HG02678 (cell line): ENCODE measurements around the gene PTPRJ.

ENCODE experiments used
- ATAC-seq: cut with Tn5 transposase; IDR thresholded peaks from one replicate; pipeline ENCODE4 v1.9.1; 2021; ENCODE audit warnings: mild to moderate bottlenecking, moderate library complexity; ENCODE audit not compliant: unreplicated experiment

Gene PTPRJ

DNA sequence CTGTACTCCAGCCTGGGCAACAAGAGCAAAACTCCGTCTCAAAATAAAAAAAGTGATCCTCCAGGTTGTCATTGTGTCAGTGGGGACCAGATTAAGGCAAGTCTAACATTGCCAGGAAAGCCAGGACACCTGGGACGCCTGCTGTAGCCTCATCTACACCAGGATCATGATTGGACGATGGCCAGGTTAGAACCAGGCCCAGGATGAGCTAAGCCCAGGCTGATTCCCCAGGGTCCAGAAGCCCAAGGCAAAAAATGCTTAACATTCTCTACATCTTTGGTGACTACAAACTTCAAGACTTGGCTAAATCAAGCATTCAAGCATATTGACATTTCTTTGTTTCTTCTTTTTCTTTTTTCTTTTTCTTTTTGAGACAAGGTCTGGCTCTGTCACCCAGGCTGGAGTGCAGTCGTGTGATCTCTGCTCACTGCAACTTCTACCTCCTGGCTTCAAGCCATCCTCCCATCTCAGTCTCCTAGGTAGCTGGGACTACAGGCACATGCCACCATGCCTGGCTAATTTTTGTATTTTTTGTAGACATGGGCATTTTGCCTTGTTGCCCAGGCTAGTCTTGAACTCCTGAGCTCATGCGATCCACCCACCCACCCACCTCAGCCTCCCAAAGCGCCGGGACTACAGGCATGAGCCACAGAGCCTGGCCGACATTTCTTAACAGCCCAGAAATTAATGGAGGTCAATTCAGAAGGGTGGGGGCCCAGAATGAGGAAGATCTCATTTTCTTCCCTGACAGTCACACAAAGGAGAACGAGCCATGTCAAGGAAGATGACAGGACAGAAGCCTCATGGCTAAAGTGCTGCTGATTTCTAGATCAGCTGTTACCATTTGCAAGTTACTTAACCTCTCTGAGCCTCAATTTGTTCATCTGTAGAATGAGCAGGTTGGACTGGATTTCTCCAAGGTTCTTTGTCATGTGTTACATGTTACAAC lies 12.5 kb upstream of the PTPRJ start:
- no peak for ATAC-seq

DNA sequence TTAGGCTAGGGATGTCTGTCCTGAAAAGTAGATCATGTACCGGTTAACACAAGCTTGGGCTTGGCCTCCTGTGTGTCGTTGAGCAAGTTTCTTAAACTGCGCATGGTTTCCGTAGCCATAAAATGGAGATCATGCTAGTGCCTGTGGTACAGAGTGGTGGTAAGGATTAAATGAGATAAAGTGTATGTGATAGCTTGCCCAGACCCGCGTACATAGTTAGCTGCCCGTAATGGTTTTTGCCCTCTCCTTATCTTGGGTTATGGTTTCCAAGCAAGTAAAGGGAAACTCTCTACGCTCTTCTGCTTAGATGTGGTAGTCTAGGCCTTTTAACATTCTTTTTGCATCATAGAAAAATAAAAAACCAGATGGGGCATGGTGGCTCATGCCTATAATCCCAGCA lies 11.0 kb upstream of the PTPRJ start:
- no peak for ATAC-seq

DNA sequence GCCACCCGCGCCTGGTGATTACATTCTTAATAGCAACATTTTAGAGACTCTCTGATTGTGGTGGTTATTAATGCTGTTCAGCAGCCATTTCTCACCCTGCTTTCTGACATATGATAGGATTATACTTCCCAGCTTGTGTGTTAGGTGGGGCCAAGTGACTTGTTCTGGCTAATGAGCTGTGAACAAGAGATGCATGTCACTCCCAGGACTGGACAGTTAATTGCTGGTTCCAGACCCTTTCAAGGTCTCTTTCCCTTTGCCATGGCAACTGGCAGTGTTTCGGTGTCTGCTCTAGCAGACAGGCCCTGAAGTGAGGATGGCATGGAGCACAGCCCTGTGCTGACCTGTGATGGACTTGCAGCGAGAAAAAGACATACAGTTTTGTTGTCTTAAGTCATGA lies 8.9 kb upstream of the PTPRJ start:
- no peak for ATAC-seq

DNA sequence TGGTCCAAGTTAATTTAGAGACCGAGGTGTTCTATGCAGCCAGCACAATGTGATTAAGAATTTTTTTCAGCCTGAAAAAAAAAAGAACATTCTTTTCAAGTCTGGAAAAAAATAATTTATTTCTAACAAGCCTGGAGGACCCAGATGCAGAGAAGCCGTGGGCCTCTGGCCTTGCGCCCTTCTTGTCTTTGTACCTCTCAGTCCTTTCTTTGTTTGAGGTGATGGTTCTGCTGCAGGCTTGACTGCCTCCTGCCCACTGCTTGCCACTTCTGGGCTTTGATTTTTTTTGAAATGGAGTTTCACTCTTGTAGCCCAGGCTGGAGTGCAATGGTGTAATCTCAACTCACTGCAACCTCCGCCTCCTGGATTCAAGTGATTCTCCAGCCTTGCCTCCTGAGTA lies 7.2 kb upstream of the PTPRJ start:
- no peak for ATAC-seq

DNA sequence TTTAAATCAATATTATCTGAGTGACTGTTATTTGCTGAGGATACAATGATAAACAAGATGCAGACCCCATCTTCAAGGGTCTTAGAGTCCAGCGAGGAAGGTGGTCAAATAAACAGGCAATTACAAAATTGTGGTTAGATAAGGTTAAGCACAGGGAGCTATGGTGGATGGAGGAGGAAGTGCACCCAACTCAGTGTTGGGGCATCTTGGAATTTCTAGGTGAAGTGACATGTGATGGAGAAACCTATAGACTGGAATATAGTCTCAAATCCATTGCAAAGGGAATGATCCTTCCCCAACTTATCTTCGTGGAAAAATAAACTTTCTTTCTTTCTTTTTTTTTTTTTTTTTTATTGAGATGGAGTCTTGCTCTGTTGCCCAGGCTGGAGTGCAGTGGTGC lies 3.4 kb upstream of the PTPRJ start:
- no peak for ATAC-seq

GRCh38 chr11:47977623-47978022 lies 2.7 kb upstream of the PTPRJ start:
- ATAC-seq = no peak

DNA sequence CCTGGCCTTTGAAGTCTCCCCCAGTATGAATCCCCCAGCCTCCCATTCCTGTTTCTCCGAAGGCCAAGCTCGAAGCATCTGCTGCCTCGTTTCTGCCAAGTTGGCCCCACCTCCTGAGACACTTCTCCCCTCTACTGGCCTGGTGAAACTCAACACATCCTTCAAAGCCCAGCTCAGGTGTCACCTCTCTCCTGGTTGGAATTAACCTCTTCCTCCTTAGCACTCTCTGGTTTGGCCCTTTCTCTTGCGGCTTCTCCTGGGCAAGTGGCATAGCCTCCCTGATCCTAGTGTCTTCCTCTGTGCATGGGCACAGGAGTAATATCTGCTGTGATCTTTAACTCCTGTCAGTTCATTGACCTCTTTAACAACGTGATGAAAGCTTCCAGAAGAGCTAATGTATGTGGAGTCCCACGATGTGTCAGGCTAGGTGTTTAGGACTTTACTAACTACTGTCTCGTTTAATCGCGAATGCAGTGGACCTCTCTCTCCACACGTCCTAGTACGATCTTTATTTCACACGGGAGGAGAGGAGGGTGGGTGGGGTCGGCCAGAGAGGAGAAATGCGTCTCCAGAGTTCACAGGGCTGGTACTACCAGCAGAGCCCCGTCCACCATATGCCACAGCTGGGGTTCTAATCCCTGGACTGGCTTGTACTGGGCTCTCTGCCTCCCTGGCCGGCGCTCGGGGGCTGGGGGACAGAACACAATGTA lies 826 bp upstream of the PTPRJ start:
- no peak for ATAC-seq

- ATAC-seq = peak; percentile 50
These were observed 705 bp downstream of the PTPRJ start for GRCh38 chr11:47980907-47981621.

DNA sequence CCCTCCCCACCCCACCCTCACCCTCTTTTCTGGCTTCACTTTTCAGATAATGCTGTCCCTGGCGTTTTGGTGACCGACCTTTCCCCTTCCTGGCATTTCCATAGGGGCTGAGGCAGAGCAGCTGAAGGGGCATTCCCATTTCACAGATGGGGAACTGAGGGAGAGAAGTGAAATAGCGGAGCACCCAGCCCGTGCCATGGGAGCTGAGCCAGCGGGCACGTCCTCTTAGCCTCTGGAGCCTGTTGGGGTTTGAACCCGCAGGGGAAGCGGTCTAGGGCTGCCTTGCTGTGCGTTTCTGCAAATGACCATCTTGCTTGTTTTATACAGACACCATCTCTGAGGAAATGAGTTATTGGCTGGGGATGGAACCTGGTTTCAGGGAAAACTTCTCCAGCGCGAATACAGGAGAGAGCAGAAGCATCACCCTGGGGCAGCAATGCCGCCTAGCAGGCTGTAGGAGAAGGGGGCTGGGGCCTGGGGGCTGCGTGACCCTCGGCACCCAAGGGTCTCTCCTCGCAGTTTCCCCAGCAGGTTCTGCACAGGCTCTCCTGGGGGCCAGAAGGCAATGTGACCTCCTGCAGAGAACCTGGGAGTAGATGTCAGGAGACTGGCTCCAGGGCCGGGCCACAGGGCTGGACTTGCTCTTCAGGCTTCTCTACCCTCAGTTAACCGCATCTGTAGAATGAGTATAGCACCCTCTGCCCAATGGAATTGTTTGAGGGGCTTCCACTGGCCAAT lies 1.5 kb downstream of the PTPRJ start:
- no peak for ATAC-seq

GRCh38 chr11:47982616-47983015 lies 2.3 kb downstream of the PTPRJ start:
- ATAC-seq = no peak

GRCh38 chr11:47983464-47984397 lies 3.4 kb downstream of the PTPRJ start:
- ATAC-seq = no peak

- ATAC-seq = no peak
These were observed 5.9 kb downstream of the PTPRJ start for GRCh38 chr11:47986219-47986618.

- ATAC-seq = no peak
These were observed 6.4 kb downstream of the PTPRJ start for GRCh38 chr11:47986742-47987141.

GRCh38 chr11:47987310-47987709 lies 7.0 kb downstream of the PTPRJ start:
- no peak for ATAC-seq

GRCh38 chr11:47987781-47988180 lies 7.4 kb downstream of the PTPRJ start:
- no peak for ATAC-seq

- ATAC-seq = no peak
These were observed 9.4 kb downstream of the PTPRJ start for GRCh38 chr11:47989779-47990178.

DNA sequence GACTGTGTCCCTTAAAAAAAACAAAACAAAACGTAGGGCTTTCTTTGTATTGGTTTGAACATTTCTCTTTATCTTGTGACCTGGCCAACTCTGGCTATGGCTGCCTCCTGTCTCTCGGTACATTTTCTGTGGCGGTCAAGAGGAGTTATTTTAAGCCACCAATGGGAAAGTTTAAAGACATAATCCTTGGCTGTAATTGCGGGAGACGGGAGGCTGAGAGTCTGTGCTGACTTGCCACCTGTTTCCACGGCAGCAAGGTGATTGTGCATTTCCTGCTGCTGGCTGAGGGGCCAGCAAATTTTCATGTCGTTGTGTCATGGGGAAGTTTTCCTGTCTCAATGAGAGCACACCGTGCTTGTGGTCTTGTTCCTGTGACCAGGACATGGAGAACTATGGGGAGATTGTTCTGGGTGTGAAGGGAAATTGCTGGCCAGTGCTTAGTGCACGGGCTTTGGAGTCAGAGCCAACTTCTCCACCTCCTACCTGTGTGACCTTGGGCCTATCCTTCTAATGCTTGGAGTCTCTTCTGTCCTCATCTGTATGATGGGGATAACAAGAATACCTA lies 11.0 kb downstream of the PTPRJ start:
- no peak for ATAC-seq

DNA sequence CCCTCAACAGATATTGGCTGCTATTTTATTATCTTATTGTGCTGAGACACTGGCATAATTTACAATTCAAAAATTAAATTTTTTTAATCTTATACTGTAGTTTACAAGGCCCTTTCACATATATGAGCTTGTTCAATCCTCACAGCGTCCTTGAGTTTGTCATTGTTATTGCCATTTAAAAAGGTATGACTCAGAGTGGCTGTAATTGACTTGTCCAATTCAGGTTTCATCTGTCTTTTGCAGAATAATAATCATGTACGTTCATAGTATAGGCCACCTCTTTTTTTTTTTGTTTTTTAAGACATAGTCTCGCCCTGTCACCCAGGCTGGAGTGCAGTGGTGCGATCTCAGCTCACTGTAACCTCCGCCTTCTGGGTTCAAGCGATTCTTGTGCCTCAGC lies 11.5 kb downstream of the PTPRJ start:
- no peak for ATAC-seq
